GM23338 (cell line): ENCODE data around the gene CD22. TPM values are rescaled to one million over a fixed set of nuclear protein-coding genes. Genes with fewer than 3 reads are reported as not detected.

Experiments
- ATAC-seq: fragments of 200-7000 bp; cut with Tn5 transposase; 3 replicates; pipeline ENCODE4 v1.9.1; 2020
- DNase-seq: peaks from one replicate; pipeline ENCODE4 v3.0.0-alpha.2; 2015; ENCODE audit warnings: low spot score
- H2AFZ ChIP-seq: fragments of 200-600 bp; sonication (generic); 2 replicates; pipeline ENCODE4 v1.8.0; 2016; ENCODE audit warnings: antibody characterized with exemption, mild to moderate bottlenecking, moderate library complexity
- H3F3A ChIP-seq: fragments of 200-600 bp; sonication (generic); replicated peaks from 2 replicates; pipeline ENCODE4 v1.8.0; 2017; ENCODE audit warnings: antibody characterized with exemption, mixed run types, low read depth
- H3K27ac ChIP-seq: fragments of 200-600 bp; sonication (generic); 2 replicates; pipeline ENCODE4 v1.6.1; 2016; ENCODE audit warnings: low read depth
- H3K27me3 ChIP-seq: fragments of 200-600 bp; sonication (generic); 2 replicates; pipeline ENCODE4 v1.8.0; 2016; ENCODE audit warnings: mild to moderate bottlenecking, mixed run types, moderate library complexity; ENCODE audit not compliant: insufficient read depth
- H3K36me3 ChIP-seq: fragments of 200-600 bp; sonication (generic); 2 replicates; pipeline ENCODE4 v1.8.0; 2016; ENCODE audit warnings: mild to moderate bottlenecking; ENCODE audit not compliant: insufficient read depth
- H3K4me1 ChIP-seq: fragments of 200-600 bp; sonication (generic); 2 replicates; pipeline ENCODE4 v1.8.0; 2016; ENCODE audit warnings: mild to moderate bottlenecking, moderate library complexity; ENCODE audit not compliant: insufficient read depth
- H3K4me2 ChIP-seq: fragments of 200-600 bp; sonication (generic); 2 replicates; pipeline ENCODE4 v1.7.1; 2017; ENCODE audit warnings: mixed run types
- H3K4me3 ChIP-seq: fragments of 200-600 bp; sonication (generic); 2 replicates; pipeline ENCODE4 v1.6.1; 2016; ENCODE audit warnings: mixed run types
- H3K79me2 ChIP-seq: fragments of 200-600 bp; sonication (generic); replicated peaks from 2 replicates; pipeline ENCODE4 v1.8.0; 2017; ENCODE audit warnings: mild to moderate bottlenecking; ENCODE audit not compliant: insufficient read depth
- H3K9me2 ChIP-seq: fragments of 200-600 bp; sonication (generic); 2 replicates; pipeline ENCODE4 v1.8.0; 2017; ENCODE audit not compliant: insufficient read depth
- H4K20me1 ChIP-seq: fragments of 200-600 bp; sonication (generic); replicated peaks from 2 replicates; pipeline ENCODE4 v1.8.0; 2017; ENCODE audit warnings: mild to moderate bottlenecking; ENCODE audit not compliant: insufficient read depth
- H3K27ac Mint-ChIP-seq: 2 replicates; pipeline ENCODE4 v1.8.0; 2020; ENCODE audit warnings: inconsistent platforms, mild to moderate bottlenecking, moderate library complexity, mixed read lengths
- H3K27me3 Mint-ChIP-seq: 3 replicates; pipeline ENCODE4 v1.8.0; 2022; ENCODE audit warnings: low read depth, mild to moderate bottlenecking, moderate library complexity, mixed read lengths, inconsistent platforms; ENCODE audit not compliant: insufficient read depth, poor library complexity
- H3K36me3 Mint-ChIP-seq: 3 replicates; pipeline ENCODE4 v1.8.0; 2021; ENCODE audit warnings: low read depth, mild to moderate bottlenecking, inconsistent platforms, moderate library complexity, mixed read lengths
- H3K4me1 Mint-ChIP-seq: 3 replicates; pipeline ENCODE4 v1.8.0; 2020; ENCODE audit warnings: mild to moderate bottlenecking, inconsistent platforms, mixed read lengths
- H3K4me3 Mint-ChIP-seq: 3 replicates; pipeline ENCODE4 v1.8.0; 2021; ENCODE audit warnings: moderate library complexity, mild to moderate bottlenecking, inconsistent platforms, mixed read lengths
- H3K9me3 Mint-ChIP-seq: 3 replicates; pipeline ENCODE4 v1.8.0; 2020; ENCODE audit warnings: moderate library complexity, mild to moderate bottlenecking, inconsistent platforms, mixed read lengths
- CREB1 ChIP-seq: fragments of 250-450 bp; sonication (Bioruptor Pico); IDR thresholded peaks from 2 replicates; pipeline ENCODE4 v1.5.0; 2020; ENCODE audit warnings: low read depth, mild to moderate bottlenecking, moderate library complexity
- EZH2 ChIP-seq: fragments of 200-600 bp; sonication (generic); IDR thresholded peaks from one replicate; pipeline ENCODE4 v1.8.0; 2017; ENCODE audit warnings: antibody characterized with exemption, mild to moderate bottlenecking, low read depth; ENCODE audit not compliant: unreplicated experiment
- EZH2phosphoT487 ChIP-seq: fragments of 200-600 bp; sonication (generic); IDR thresholded peaks from one replicate; pipeline ENCODE4 v1.8.1; 2018; ENCODE audit warnings: antibody characterized with exemption; ENCODE audit not compliant: unreplicated experiment
- JUNB ChIP-seq: IDR thresholded peaks from one replicate; pipeline ENCODE4 v1.6.1; 2016; ENCODE audit warnings: antibody characterized with exemption; ENCODE audit not compliant: unreplicated experiment
- NANOG ChIP-seq: IDR thresholded peaks from 2 replicates; pipeline ENCODE4 v1.6.1; 2016; ENCODE audit warnings: antibody characterized with exemption, borderline replicate concordance
- POLR2AphosphoS5 ChIP-seq: IDR thresholded peaks from 2 replicates; pipeline ENCODE4 v1.6.1; 2016; ENCODE audit warnings: antibody characterized with exemption, low read depth
- STAT1 ChIP-seq: IDR thresholded peaks from one replicate; pipeline ENCODE4 v1.6.1; 2016; ENCODE audit warnings: antibody characterized with exemption; ENCODE audit not compliant: unreplicated experiment
- ZNF114 ChIP-seq: fragments of 250-450 bp; sonication (Bioruptor Pico); IDR thresholded peaks from 2 replicates; pipeline ENCODE4 v1.5.0; 2020; ENCODE audit warnings: mild to moderate bottlenecking, moderate library complexity
- ZNF331 ChIP-seq: fragments of 250-450 bp; sonication (Bioruptor Pico); IDR thresholded peaks from 2 replicates; pipeline ENCODE4 v1.5.0; 2020; ENCODE audit warnings: low read depth, mild to moderate bottlenecking, moderate library complexity
- polyA plus RNA-seq: library from polyadenylated mRNA; unstranded; fragments of >200 nt; fragmentation: Nextera tagmentation; extraction: Ambion mirVana; gene quantifications from 2 replicates; pipeline ENCODE4 v1.2.1, GENCODE V29; 2016
- total RNA-seq: library from RNA; depleted of rRNA; stranded (reverse); fragments of >200 nt; shearing (Covaris generic); gene quantifications from 2 replicates; pipeline ENCODE4 v1.2.3, GENCODE V29; 2014
- TF ChIP-seq, protein P1 (sequence below): IDR thresholded peaks from 2 replicates; pipeline ENCODE4 v1.6.1; 2016; ENCODE audit warnings: antibody characterized with exemption
- TF ChIP-seq, protein P2 (sequence below): IDR thresholded peaks from one replicate; pipeline ENCODE4 v1.6.1; 2018; ENCODE audit warnings: antibody characterized with exemption; ENCODE audit not compliant: unreplicated experiment
- TF ChIP-seq, protein P3 (sequence below), 2 experiments: fragments of 200-600 bp in 1 of 2; sonication (generic) in 1 of 2; conservative IDR thresholded peaks; 2 replicates each; pipeline versions ENCODE4 v1.5.1 to v1.6.1; 2016 to 2017; ENCODE audit warnings: antibody characterized with exemption in 2 of 2, low read depth in 2 of 2, mild to moderate bottlenecking in 2 of 2, moderate library complexity in 1 of 2
- TF ChIP-seq, protein P4 (sequence below): fragments of 250-450 bp; sonication (Bioruptor Pico); IDR thresholded peaks from 2 replicates; pipeline ENCODE4 v1.5.0; 2020; ENCODE audit warnings: mild to moderate bottlenecking, moderate library complexity

CD22 gene
- total and polyA plus RNA-seq, 2 experiments from 2014 or later: 0.10 to 0.32 TPM

DNA sequence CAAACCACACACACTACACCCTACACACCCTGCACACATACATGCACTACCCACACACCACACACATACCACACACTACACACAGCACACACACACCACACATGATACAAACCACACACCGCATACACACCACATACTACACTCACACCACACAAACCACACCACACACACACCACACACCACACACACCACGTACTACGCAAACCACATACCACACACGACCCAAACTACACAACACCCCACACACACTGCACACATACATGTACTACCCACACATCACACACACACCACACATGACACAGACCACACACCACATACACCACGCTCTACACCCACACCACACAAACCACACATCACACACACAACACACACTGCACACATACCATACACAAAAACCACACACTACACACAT is 30.4 kb upstream of the CD22 start:
- Histone ChIP-seq H3K9me2 (no peaks in the 10 kb centered on the region), H2AFZ (no peak overlapping the region), H3K27ac (no peak overlapping the region), H3K4me2 (no peak overlapping the region), H3K4me1 (peaks cover 25% of the 10 kb centered on the region), H3K4me3 (no peak overlapping the region), H4K20me1 (no peaks in the 10 kb centered on the region), H3K79me2 (no peaks in the 10 kb centered on the region), H3K36me3 (no peaks in the 10 kb centered on the region), H3K27me3 (no peaks in the 10 kb centered on the region), H3F3A (peaks cover 13% of the 10 kb centered on the region)
- no peaks in the 10 kb centered on the region for H3K36me3 Mint-ChIP-seq
- DNase-seq: no peak
- H3K9me3 Mint-ChIP-seq: no peaks in the 10 kb centered on the region
- no peak overlapping the region for H3K4me3 Mint-ChIP-seq
- TF ChIP-seq ZNF114 (CRISPR knock-in tag) (no peak), POLR2AphosphoS5 (no peak), JUNB (no peak), STAT1 (no peak), EZH2 (no peak), ZNF331 (CRISPR knock-in tag) (no peak), NANOG (no peak), EZH2phosphoT487 (no peak), CREB1 (CRISPR knock-in tag) (no peak)
- TF ChIP-seq, protein P1, sequence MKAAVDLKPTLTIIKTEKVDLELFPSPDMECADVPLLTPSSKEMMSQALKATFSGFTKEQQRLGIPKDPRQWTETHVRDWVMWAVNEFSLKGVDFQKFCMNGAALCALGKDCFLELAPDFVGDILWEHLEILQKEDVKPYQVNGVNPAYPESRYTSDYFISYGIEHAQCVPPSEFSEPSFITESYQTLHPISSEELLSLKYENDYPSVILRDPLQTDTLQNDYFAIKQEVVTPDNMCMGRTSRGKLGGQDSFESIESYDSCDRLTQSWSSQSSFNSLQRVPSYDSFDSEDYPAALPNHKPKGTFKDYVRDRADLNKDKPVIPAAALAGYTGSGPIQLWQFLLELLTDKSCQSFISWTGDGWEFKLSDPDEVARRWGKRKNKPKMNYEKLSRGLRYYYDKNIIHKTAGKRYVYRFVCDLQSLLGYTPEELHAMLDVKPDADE: no peak
- TF ChIP-seq, protein P2, sequence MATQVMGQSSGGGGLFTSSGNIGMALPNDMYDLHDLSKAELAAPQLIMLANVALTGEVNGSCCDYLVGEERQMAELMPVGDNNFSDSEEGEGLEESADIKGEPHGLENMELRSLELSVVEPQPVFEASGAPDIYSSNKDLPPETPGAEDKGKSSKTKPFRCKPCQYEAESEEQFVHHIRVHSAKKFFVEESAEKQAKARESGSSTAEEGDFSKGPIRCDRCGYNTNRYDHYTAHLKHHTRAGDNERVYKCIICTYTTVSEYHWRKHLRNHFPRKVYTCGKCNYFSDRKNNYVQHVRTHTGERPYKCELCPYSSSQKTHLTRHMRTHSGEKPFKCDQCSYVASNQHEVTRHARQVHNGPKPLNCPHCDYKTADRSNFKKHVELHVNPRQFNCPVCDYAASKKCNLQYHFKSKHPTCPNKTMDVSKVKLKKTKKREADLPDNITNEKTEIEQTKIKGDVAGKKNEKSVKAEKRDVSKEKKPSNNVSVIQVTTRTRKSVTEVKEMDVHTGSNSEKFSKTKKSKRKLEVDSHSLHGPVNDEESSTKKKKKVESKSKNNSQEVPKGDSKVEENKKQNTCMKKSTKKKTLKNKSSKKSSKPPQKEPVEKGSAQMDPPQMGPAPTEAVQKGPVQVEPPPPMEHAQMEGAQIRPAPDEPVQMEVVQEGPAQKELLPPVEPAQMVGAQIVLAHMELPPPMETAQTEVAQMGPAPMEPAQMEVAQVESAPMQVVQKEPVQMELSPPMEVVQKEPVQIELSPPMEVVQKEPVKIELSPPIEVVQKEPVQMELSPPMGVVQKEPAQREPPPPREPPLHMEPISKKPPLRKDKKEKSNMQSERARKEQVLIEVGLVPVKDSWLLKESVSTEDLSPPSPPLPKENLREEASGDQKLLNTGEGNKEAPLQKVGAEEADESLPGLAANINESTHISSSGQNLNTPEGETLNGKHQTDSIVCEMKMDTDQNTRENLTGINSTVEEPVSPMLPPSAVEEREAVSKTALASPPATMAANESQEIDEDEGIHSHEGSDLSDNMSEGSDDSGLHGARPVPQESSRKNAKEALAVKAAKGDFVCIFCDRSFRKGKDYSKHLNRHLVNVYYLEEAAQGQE: no peak
- TF ChIP-seq, protein P3, sequence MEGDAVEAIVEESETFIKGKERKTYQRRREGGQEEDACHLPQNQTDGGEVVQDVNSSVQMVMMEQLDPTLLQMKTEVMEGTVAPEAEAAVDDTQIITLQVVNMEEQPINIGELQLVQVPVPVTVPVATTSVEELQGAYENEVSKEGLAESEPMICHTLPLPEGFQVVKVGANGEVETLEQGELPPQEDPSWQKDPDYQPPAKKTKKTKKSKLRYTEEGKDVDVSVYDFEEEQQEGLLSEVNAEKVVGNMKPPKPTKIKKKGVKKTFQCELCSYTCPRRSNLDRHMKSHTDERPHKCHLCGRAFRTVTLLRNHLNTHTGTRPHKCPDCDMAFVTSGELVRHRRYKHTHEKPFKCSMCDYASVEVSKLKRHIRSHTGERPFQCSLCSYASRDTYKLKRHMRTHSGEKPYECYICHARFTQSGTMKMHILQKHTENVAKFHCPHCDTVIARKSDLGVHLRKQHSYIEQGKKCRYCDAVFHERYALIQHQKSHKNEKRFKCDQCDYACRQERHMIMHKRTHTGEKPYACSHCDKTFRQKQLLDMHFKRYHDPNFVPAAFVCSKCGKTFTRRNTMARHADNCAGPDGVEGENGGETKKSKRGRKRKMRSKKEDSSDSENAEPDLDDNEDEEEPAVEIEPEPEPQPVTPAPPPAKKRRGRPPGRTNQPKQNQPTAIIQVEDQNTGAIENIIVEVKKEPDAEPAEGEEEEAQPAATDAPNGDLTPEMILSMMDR (conservative IDR thresholded peaks at IDR 0.05; ENCODE audit: low read depth in 2 of 2): no peak
- TF ChIP-seq, protein P4, sequence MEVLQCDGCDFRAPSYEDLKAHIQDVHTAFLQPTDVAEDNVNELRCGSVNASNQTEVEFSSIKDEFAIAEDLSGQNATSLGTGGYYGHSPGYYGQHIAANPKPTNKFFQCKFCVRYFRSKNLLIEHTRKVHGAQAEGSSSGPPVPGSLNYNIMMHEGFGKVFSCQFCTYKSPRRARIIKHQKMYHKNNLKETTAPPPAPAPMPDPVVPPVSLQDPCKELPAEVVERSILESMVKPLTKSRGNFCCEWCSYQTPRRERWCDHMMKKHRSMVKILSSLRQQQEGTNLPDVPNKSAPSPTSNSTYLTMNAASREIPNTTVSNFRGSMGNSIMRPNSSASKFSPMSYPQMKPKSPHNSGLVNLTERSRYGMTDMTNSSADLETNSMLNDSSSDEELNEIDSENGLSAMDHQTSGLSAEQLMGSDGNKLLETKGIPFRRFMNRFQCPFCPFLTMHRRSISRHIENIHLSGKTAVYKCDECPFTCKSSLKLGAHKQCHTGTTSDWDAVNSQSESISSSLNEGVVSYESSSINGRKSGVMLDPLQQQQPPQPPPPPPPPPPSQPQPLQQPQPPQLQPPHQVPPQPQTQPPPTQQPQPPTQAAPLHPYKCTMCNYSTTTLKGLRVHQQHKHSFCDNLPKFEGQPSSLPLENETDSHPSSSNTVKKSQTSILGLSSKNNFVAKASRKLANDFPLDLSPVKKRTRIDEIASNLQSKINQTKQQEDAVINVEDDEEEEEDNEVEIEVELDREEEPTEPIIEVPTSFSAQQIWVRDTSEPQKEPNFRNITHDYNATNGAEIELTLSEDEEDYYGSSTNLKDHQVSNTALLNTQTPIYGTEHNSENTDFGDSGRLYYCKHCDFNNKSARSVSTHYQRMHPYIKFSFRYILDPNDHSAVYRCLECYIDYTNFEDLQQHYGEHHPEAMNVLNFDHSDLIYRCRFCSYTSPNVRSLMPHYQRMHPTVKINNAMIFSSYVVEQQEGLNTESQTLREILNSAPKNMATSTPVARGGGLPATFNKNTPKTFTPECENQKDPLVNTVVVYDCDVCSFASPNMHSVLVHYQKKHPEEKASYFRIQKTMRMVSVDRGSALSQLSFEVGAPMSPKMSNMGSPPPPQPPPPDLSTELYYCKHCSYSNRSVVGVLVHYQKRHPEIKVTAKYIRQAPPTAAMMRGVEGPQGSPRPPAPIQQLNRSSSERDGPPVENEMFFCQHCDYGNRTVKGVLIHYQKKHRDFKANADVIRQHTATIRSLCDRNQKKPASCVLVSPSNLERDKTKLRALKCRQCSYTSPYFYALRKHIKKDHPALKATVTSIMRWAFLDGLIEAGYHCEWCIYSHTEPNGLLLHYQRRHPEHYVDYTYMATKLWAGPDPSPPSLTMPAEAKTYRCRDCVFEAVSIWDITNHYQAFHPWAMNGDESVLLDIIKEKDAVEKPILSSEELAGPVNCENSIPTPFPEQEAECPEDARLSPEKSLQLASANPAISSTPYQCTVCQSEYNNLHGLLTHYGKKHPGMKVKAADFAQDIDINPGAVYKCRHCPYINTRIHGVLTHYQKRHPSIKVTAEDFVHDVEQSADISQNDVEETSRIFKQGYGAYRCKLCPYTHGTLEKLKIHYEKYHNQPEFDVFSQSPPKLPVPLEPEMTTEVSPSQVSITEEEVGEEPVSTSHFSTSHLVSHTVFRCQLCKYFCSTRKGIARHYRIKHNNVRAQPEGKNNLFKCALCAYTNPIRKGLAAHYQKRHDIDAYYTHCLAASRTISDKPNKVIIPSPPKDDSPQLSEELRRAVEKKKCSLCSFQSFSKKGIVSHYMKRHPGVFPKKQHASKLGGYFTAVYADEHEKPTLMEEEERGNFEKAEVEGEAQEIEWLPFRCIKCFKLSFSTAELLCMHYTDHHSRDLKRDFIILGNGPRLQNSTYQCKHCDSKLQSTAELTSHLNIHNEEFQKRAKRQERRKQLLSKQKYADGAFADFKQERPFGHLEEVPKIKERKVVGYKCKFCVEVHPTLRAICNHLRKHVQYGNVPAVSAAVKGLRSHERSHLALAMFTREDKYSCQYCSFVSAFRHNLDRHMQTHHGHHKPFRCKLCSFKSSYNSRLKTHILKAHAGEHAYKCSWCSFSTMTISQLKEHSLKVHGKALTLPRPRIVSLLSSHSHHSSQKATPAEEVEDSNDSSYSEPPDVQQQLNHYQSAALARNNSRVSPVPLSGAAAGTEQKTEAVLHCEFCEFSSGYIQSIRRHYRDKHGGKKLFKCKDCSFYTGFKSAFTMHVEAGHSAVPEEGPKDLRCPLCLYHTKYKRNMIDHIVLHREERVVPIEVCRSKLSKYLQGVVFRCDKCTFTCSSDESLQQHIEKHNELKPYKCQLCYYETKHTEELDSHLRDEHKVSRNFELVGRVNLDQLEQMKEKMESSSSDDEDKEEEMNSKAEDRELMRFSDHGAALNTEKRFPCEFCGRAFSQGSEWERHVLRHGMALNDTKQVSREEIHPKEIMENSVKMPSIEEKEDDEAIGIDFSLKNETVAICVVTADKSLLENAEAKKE (CRISPR knock-in tag): no peak
- peaks cover under 1% of the 10 kb centered on the region for H3K27me3 Mint-ChIP-seq
- ATAC-seq: no peak
- peaks cover 9% of the 10 kb centered on the region for H3K4me1 Mint-ChIP-seq
- no peak overlapping the region for H3K27ac Mint-ChIP-seq
